Loucy (cell line): ENCODE measurements around the gene DNAH9.

Experiments
- EZH2phosphoT487 ChIP-seq: fragments of 200-600 bp; IDR thresholded peaks from 2 replicates; pipeline ENCODE4 v1.6.1; 2018; ENCODE audit warnings: antibody characterized with exemption, mild to moderate bottlenecking, moderate library complexity, borderline replicate concordance
- TF ChIP-seq, protein P1 (sequence below): fragments of 200-600 bp; sonication (generic); conservative IDR thresholded peaks from 2 replicates; pipeline ENCODE4 v1.5.1; 2014; ENCODE audit warnings: mild to moderate bottlenecking, antibody characterized with exemption, low read length

DNA sequence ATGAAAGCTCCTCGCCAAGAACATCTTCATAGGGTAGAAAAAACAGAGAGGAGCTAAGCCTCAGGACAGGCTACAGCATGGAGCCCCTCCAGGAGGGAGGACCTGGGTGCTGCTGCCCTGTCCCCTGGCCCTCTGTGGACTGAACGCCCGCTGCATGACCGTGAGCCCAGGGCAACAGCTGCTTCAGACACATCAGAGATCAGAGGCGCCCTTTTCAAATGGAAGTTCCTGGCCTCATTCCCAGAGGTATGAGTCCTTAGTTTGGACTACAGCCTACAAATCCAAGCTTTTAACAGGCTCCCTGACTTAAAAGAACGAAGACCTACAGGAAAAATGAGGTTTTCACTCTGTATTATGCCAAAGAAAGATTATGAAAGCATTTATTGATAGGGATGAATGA is 350.5 kb downstream of the DNAH9 start:
- TF ChIP-seq, protein P1, sequence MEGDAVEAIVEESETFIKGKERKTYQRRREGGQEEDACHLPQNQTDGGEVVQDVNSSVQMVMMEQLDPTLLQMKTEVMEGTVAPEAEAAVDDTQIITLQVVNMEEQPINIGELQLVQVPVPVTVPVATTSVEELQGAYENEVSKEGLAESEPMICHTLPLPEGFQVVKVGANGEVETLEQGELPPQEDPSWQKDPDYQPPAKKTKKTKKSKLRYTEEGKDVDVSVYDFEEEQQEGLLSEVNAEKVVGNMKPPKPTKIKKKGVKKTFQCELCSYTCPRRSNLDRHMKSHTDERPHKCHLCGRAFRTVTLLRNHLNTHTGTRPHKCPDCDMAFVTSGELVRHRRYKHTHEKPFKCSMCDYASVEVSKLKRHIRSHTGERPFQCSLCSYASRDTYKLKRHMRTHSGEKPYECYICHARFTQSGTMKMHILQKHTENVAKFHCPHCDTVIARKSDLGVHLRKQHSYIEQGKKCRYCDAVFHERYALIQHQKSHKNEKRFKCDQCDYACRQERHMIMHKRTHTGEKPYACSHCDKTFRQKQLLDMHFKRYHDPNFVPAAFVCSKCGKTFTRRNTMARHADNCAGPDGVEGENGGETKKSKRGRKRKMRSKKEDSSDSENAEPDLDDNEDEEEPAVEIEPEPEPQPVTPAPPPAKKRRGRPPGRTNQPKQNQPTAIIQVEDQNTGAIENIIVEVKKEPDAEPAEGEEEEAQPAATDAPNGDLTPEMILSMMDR = no peak
- no peak for TF ChIP-seq EZH2phosphoT487
